ENCODE data around the gene HEPHL1.
"Not testable (repeated sequence)": the region's sequence is repeated elsewhere in the genome, so short reads cannot be mapped to it uniquely, and the experiment has no call there.

The HEPHL1 gene

GRCh38 chr11:94020777-94021481 is at the start of gene HEPHL1:
HEPHL1 (plus strand) TSS chr11:94021354; CDS start chr11:94021369, 15 bp downstream.
- DNase-seq (ENCODE audit: low spot score) = no peak

GRCh38 chr11:93972790-93973189 is 48.4 kb upstream of the HEPHL1 start:
- no peak for DNase-seq (ENCODE audit: low spot score)

GRCh38 chr11:93973322-93974051 is 47.7 kb upstream of the HEPHL1 start:
- not testable (repeated sequence) for DNase-seq (ENCODE audit: low spot score)

GRCh38 chr11:93974759-93975158 is 46.4 kb upstream of the HEPHL1 start:
- DNase-seq (ENCODE audit: low spot score) = no peak

GRCh38 chr11:93976577-93977254 is 44.4 kb upstream of the HEPHL1 start:
- not testable (repeated sequence) for DNase-seq (ENCODE audit: low spot score)

GRCh38 chr11:93983542-93984195 is 37.5 kb upstream of the HEPHL1 start:
- no peak for DNase-seq (ENCODE audit: low spot score)

- DNase-seq (ENCODE audit: low spot score) = no peak
These were observed 37.0 kb upstream of the HEPHL1 start for GRCh38 chr11:93984196-93984567.

- no peak for DNase-seq (ENCODE audit: low spot score)
These were observed 36.2 kb upstream of the HEPHL1 start for GRCh38 chr11:93984936-93985335.

GRCh38 chr11:93986716-93987115 is 34.4 kb upstream of the HEPHL1 start:
- DNase-seq (ENCODE audit: low spot score) = no peak

- no peak for DNase-seq (ENCODE audit: low spot score)
These were observed 32.7 kb upstream of the HEPHL1 start for GRCh38 chr11:93988455-93988854.

GRCh38 chr11:93988912-93989311 is 32.2 kb upstream of the HEPHL1 start:
- DNase-seq (ENCODE audit: low spot score) = no peak

- DNase-seq (ENCODE audit: low spot score) = no peak
These were observed 27.4 kb upstream of the HEPHL1 start for GRCh38 chr11:93993747-93994146.

GRCh38 chr11:93997741-93998140 is 23.4 kb upstream of the HEPHL1 start:
- no peak for DNase-seq (ENCODE audit: low spot score)

GRCh38 chr11:94000659-94001058 is 20.5 kb upstream of the HEPHL1 start:
- no peak for DNase-seq (ENCODE audit: low spot score)

- DNase-seq (ENCODE audit: low spot score) = no peak
These were observed 18.9 kb upstream of the HEPHL1 start for GRCh38 chr11:94002226-94002625.

- DNase-seq (ENCODE audit: low spot score) = no peak
These were observed 13.7 kb upstream of the HEPHL1 start for GRCh38 chr11:94007426-94007825.

- DNase-seq (ENCODE audit: low spot score) = no peak
These were observed 13.2 kb upstream of the HEPHL1 start for GRCh38 chr11:94007906-94008305.

- no peak for DNase-seq (ENCODE audit: low spot score)
These were observed 11.0 kb upstream of the HEPHL1 start for GRCh38 chr11:94010136-94010535.

- no peak for DNase-seq (ENCODE audit: low spot score)
These were observed 9.7 kb upstream of the HEPHL1 start for GRCh38 chr11:94011478-94011877.

GRCh38 chr11:94017446-94017845 is 3.7 kb upstream of the HEPHL1 start:
- DNase-seq (ENCODE audit: low spot score) = no peak

- no peak for DNase-seq (ENCODE audit: low spot score)
These were observed 2.4 kb upstream of the HEPHL1 start for GRCh38 chr11:94018721-94019120.

GRCh38 chr11:94023856-94024255 is 2.7 kb downstream of the HEPHL1 start:
- no peak for DNase-seq (ENCODE audit: low spot score)

GRCh38 chr11:94024547-94024946 is 3.4 kb downstream of the HEPHL1 start:
- no peak for DNase-seq (ENCODE audit: low spot score)
